Tibial nerve (tissue), 4 donors: ENCODE data around the gene SMYD1. TPM values are rescaled to one million over a fixed set of nuclear protein-coding genes. Genes with fewer than 3 reads are reported as not detected.

Experiments
- DNase-seq, 2 donors: peaks; one replicate each; pipeline ENCODE4 v3.0.0-alpha.2; 2019; ENCODE audit warnings: low spot score in 2 of 2
- H3K27ac ChIP-seq, 4 donors: fragments of 200-600 bp; sonication (generic) in 3 of 4; one replicate each; pipeline ENCODE4 v1.5.1; 2017 to 2019; ENCODE audit warnings: mild to moderate bottlenecking in 1 of 4
- H3K27me3 ChIP-seq, 2 donors: fragments of 200-600 bp; sonication (generic) in 1 of 2; one replicate each; pipeline versions ENCODE4 v1.5.1 to v1.6.0; 2017 to 2019
- H3K36me3 ChIP-seq, 3 donors: fragments of 200-600 bp; sonication (generic); one replicate each; pipeline ENCODE4 v1.5.1; 2018 to 2019
- H3K4me1 ChIP-seq, 4 donors: fragments of 200-600 bp; sonication (generic) in 3 of 4; one replicate each; pipeline ENCODE4 v1.5.1; 2017 to 2019
- H3K4me3 ChIP-seq, 4 donors: fragments of 200-600 bp; sonication (generic) in 3 of 4; one replicate each; pipeline ENCODE4 v1.5.1; 2017 to 2019; ENCODE audit warnings: mild to moderate bottlenecking in 1 of 4, moderate library complexity in 1 of 4
- H3K9me3 ChIP-seq, 4 donors: fragments of 200-600 bp; sonication (generic) in 3 of 4; one replicate each; pipeline ENCODE4 v1.5.1; 2017 to 2019
- EP300 ChIP-seq, 2 donors: sonication (generic); formaldehyde crosslinking; IDR thresholded peaks; one replicate each; pipeline ENCODE4 v1.6.1; 2017; ENCODE audit warnings: antibody characterized with exemption in 2 of 2, mild to moderate bottlenecking in 1 of 2
- POLR2A ChIP-seq, 2 donors: fragments of 450-650 bp; IDR thresholded peaks; one replicate each; pipeline ENCODE4 v1.6.1; 2017; ENCODE audit warnings: antibody characterized with exemption in 2 of 2, mild to moderate bottlenecking in 2 of 2, moderate library complexity in 2 of 2
- WGBS, 2 donors: methylation state at CpG; one replicate each; pipeline ENCODE4 v1.1.5; 2018; 5-methylcytosine and 5-hydroxymethylcytosine counted together
- total RNA-seq, 4 donors: library from RNA; depleted of rRNA; stranded (reverse); fragments of >200 nt; gene quantifications; one replicate each; pipeline ENCODE4 v1.1.0, GENCODE V29; 2016
- TF ChIP-seq, protein P1 (sequence below), 5 experiments: fragments of 200-600 bp in 3 of 5; fragments of 450-650 bp in 2 of 5; sonication (generic) in 3 of 5; IDR thresholded peaks; one replicate each; pipeline ENCODE4 v1.5.1; 2016 to 2019; ENCODE audit warnings: antibody characterized with exemption in 5 of 5, mild to moderate bottlenecking in 3 of 5, moderate library complexity in 2 of 5

The SMYD1 gene
- total RNA-seq, 4 donors from 2014 or later: 0.21 to 3.3 TPM; not detected in 2

- DNase-seq: no peak
- H3K4me1 ChIP-seq: peaks cover 0 to 4% (median 0%) of the 10 kb centered on the region in 4 donors
- no peak overlapping the region for H3K4me3 ChIP-seq
- TF ChIP-seq EP300 (IDR thresholded peaks at IDR 0.05) (no peak), POLR2A (IDR thresholded peaks at IDR 0.05) (no peak)
- TF ChIP-seq, protein P1, sequence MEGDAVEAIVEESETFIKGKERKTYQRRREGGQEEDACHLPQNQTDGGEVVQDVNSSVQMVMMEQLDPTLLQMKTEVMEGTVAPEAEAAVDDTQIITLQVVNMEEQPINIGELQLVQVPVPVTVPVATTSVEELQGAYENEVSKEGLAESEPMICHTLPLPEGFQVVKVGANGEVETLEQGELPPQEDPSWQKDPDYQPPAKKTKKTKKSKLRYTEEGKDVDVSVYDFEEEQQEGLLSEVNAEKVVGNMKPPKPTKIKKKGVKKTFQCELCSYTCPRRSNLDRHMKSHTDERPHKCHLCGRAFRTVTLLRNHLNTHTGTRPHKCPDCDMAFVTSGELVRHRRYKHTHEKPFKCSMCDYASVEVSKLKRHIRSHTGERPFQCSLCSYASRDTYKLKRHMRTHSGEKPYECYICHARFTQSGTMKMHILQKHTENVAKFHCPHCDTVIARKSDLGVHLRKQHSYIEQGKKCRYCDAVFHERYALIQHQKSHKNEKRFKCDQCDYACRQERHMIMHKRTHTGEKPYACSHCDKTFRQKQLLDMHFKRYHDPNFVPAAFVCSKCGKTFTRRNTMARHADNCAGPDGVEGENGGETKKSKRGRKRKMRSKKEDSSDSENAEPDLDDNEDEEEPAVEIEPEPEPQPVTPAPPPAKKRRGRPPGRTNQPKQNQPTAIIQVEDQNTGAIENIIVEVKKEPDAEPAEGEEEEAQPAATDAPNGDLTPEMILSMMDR (IDR thresholded peaks at IDR 0.05): no peak
- H3K27ac ChIP-seq: no peak overlapping the region
- no peaks in the 10 kb centered on the region for H3K27me3 ChIP-seq
- no peaks in the 10 kb centered on the region for H3K9me3 ChIP-seq
- no peaks in the 10 kb centered on the region for H3K36me3 ChIP-seq
These were observed 30.9 kb downstream of the SMYD1 start for GRCh38 chr2:88098558-88098900.

DNA sequence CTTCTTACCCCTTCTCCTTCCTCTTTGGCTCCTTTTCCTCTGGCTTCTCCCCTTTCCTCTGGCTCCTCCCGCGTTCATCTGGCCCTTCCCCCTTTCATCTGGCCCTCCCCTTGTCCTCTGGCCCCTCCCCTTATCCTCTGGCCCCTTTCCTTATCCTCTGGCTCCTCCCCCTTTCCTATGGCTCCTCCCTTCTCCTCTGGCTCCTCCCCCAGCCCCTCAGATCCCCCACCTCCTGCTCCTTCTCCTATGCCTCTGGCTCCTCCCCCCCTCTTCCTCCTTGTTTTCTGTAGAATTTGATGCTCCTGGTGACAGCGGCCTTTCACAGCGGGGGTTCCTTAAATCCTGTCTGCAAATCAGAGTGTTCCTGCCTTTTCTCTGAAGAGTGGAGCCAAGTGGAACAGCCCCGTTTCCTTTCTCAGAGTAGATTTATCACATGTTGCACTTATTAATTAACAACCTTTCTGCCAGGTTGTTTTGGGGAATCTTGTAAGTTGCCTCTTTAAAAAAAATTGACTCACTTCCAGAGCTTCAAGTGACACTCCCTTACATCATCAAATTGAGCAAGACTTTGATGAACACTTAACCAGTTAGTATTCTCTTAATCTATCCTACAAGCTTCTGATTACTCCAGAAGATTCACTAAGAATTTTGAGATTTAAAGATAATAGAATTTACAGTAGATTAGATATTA is 32.3 kb downstream of the SMYD1 start:
- H3K4me1 ChIP-seq: peaks cover 0 to 4% (median 0%) of the 10 kb centered on the region in 4 donors
- TF ChIP-seq POLR2A (IDR thresholded peaks at IDR 0.05): no peak
- TF ChIP-seq, protein P1 (IDR thresholded peaks at IDR 0.05): no peak
- no peak for TF ChIP-seq EP300 (IDR thresholded peaks at IDR 0.05)
- H3K27me3 ChIP-seq: no peaks in the 10 kb centered on the region
- no peak for DNase-seq
- peak overlapping the region in 1 of 4 donors; percentile 52 for H3K27ac ChIP-seq
- no peak overlapping the region for H3K4me3 ChIP-seq
- H3K36me3 ChIP-seq: no peaks in the 10 kb centered on the region
- 46 to 55% methylated on average over 5 of the region's 5 CpGs for WGBS, 2 donors
- no peaks in the 10 kb centered on the region for H3K9me3 ChIP-seq

- DNase-seq: no peak
- no peaks in the 10 kb centered on the region for H3K27me3 ChIP-seq
- peaks cover 0 to 4% (median 0%) of the 10 kb centered on the region in 4 donors for H3K4me1 ChIP-seq
- no peaks in the 10 kb centered on the region for H3K9me3 ChIP-seq
- H3K4me3 ChIP-seq: no peak overlapping the region
- no peaks in the 10 kb centered on the region for H3K36me3 ChIP-seq
- 38 to 48% methylated on average over 3 of the region's 3 CpGs for WGBS, 2 donors
- peak overlapping the region in 1 of 4 donors; percentile 52 for H3K27ac ChIP-seq
- TF ChIP-seq, protein P1 (IDR thresholded peaks at IDR 0.05): no peak
- peak in 1 of 2 donors; percentile 10 for TF ChIP-seq EP300 (IDR thresholded peaks at IDR 0.05)
These were observed 32.8 kb downstream of the SMYD1 start for GRCh38 chr2:88100489-88100858.

DNA sequence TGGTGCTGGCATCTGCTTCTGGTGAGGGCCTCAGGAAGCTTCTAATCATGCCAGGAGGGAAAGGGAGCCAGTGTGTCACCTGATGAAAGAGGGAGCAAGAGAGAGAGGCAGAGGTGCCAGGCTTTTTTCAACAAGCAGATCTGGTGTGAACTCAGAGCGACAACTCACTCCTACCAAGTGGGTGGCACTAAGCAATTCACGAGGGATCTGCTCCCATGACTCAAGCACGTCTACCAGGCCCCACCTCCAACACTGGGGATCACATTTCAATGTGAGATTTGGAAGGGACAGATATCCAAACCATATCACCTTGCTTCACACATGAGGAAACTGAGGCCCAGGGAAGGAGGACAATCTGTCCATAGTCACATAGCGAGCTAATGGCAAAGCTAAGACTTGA is 41.2 kb downstream of the SMYD1 start:
- H3K27me3 ChIP-seq: no peaks in the 10 kb centered on the region
- no peak overlapping the region for H3K4me3 ChIP-seq
- no peaks in the 10 kb centered on the region for H3K4me1 ChIP-seq
- H3K36me3 ChIP-seq: no peaks in the 10 kb centered on the region
- TF ChIP-seq POLR2A (IDR thresholded peaks at IDR 0.05) (no peak), EP300 (IDR thresholded peaks at IDR 0.05) (no peak)
- TF ChIP-seq, protein P1 (IDR thresholded peaks at IDR 0.05): no peak
- H3K9me3 ChIP-seq: no peaks in the 10 kb centered on the region
- H3K27ac ChIP-seq: no peak overlapping the region
- WGBS, 2 donors: 74 to 76% methylated on average over 4 of the region's 4 CpGs
- no peak for DNase-seq

GRCh38 chr2:88110830-88111229 is 43.2 kb downstream of the SMYD1 start:
- H3K36me3 ChIP-seq: no peaks in the 10 kb centered on the region
- no peaks in the 10 kb centered on the region for H3K9me3 ChIP-seq
- WGBS, 2 donors: 84 to 89% methylated on average over 2 of the region's 2 CpGs
- DNase-seq: no peak
- H3K4me1 ChIP-seq: no peaks in the 10 kb centered on the region
- no peak overlapping the region for H3K4me3 ChIP-seq
- no peaks in the 10 kb centered on the region for H3K27me3 ChIP-seq
- no peak overlapping the region for H3K27ac ChIP-seq
- TF ChIP-seq EP300 (IDR thresholded peaks at IDR 0.05) (no peak), POLR2A (IDR thresholded peaks at IDR 0.05) (no peak)
- TF ChIP-seq, protein P1 (IDR thresholded peaks at IDR 0.05): no peak
